GM23248 (cell line): ENCODE results near the gene HIF3A.

Experiments used
- EZH2 ChIP-seq: fragments of 200-600 bp; sonication (generic); IDR thresholded peaks from 2 replicates; pipeline ENCODE4 v1.6.1; 2018; ENCODE audit warnings: antibody characterized with exemption, mild to moderate bottlenecking; ENCODE audit not compliant: insufficient read depth, poor library complexity, severe bottlenecking
- EZH2phosphoT487 ChIP-seq: fragments of 200-600 bp; sonication (generic); IDR thresholded peaks from 2 replicates; pipeline ENCODE4 v1.6.1; 2018; ENCODE audit warnings: antibody characterized with exemption, moderate library complexity, mild to moderate bottlenecking, low read depth; ENCODE audit not compliant: insufficient read depth

- TF ChIP-seq EZH2phosphoT487 (no peak), EZH2 (no peak)
These were observed 74.6 kb downstream of the HIF3A start for GRCh38 chr19:46371371-46371901.
